Ovary (tissue), 3 donors: ENCODE measurements around the gene POM121.
"Not testable (repeated sequence)": the region's sequence is repeated elsewhere in the genome, so short reads cannot be mapped to it uniquely, and the experiment has no call there.

ENCODE experiments used
- CTCF ChIP-seq, 3 donors: fragments of 450-650 bp in 2 of 3; fragments of 200-600 bp in 1 of 3; IDR thresholded peaks; one replicate each; pipeline versions ENCODE4 v1.5.1 to v1.8.0; 2016 to 2022; ENCODE audit warnings: antibody characterized with exemption in 3 of 3, mild to moderate bottlenecking in 1 of 3
- POLR2A ChIP-seq: fragments of 450-650 bp; IDR thresholded peaks from one replicate; pipeline ENCODE4 v1.6.1; 2017; ENCODE audit warnings: antibody characterized with exemption, mild to moderate bottlenecking, moderate library complexity
- donor health status: DM: no; HTN: no; CAD: no.

- not testable (repeated sequence) for TF ChIP-seq CTCF (IDR thresholded peaks at IDR 0.05); POLR2A
These were observed 45.1 kb upstream of the POM121 start for GRCh38 chr7:72879737-72880215.
